GM21447 (cell line): ENCODE measurements around the gene ZNF3.

Source experiments
- ATAC-seq: cut with Tn5 transposase; IDR thresholded peaks from one replicate; pipeline ENCODE4 v1.9.1; 2021; ENCODE audit not compliant: unreplicated experiment

The ZNF3 gene

GRCh38 chr7:100057006-100057405 is 24.5 kb downstream of the ZNF3 start:
- no peak for ATAC-seq

- no peak for ATAC-seq
Observed at GRCh38 chr7:100053215-100053614, 28.3 kb downstream of the ZNF3 start.

GRCh38 chr7:100051611-100052010 is 29.9 kb downstream of the ZNF3 start:
- no peak for ATAC-seq

- peak; percentile 85 for ATAC-seq
Observed at GRCh38 chr7:100049441-100050291, 31.9 kb downstream of the ZNF3 start, which contains the start of gene ZSCAN21. ZSCAN21 (plus strand) TSS chr7:100049774; CDS start chr7:100057007, 7,233 bp downstream.

- ATAC-seq: no peak
Observed at GRCh38 chr7:100048680-100049079, 32.8 kb downstream of the ZNF3 start.

GRCh38 chr7:100044718-100045117 is 36.8 kb downstream of the ZNF3 start:
- ATAC-seq: no peak

GRCh38 chr7:100040575-100040974 is 40.9 kb downstream of the ZNF3 start:
- no peak for ATAC-seq

GRCh38 chr7:100038326-100038725 is 43.2 kb downstream of the ZNF3 start:
- no peak for ATAC-seq

- no peak for ATAC-seq
Observed at GRCh38 chr7:100035876-100036275, 45.6 kb downstream of the ZNF3 start.

- ATAC-seq: no peak
Observed at GRCh38 chr7:100034871-100035510, 46.5 kb downstream of the ZNF3 start.

- ATAC-seq: no peak
Observed at GRCh38 chr7:100033526-100033925, 48.0 kb downstream of the ZNF3 start.

- no peak for ATAC-seq
Observed at GRCh38 chr7:100029596-100029995, 51.9 kb downstream of the ZNF3 start.

- ATAC-seq: no peak
Observed at GRCh38 chr7:100027197-100027596, 54.3 kb downstream of the ZNF3 start.

GRCh38 chr7:100024020-100024619 is 57.4 kb downstream of the ZNF3 start:
- ATAC-seq: no peak

GRCh38 chr7:100023526-100023925 is 58.0 kb downstream of the ZNF3 start:
- ATAC-seq: no peak

- no peak for ATAC-seq
Observed at GRCh38 chr7:100022621-100023020, 58.9 kb downstream of the ZNF3 start.

GRCh38 chr7:100021297-100021696 is 60.2 kb downstream of the ZNF3 start:
- ATAC-seq: no peak
